Measurements from ENCODE around the gene SAMD8. TPM values are rescaled to one million over a fixed set of nuclear protein-coding genes. Genes with fewer than 3 reads are reported as not detected.
"Not testable (repeated sequence)": the region's sequence is repeated elsewhere in the genome, so short reads cannot be mapped to it uniquely, and the experiment has no call there.

SAMD8 gene
- total and polyA plus RNA-seq, 2 of the 8 experiments (the other 6 are each of a cell fraction or from before 2014, with no cell fraction given): 11.7 to 20.9 TPM

- not testable (repeated sequence) for H3K27me3 ChIP-seq (replicated peaks in 1 of 4; ENCODE audit: control insufficient read depth in 3 of 4, extremely low read depth in 1 of 4, insufficient read depth in 3 of 4, low read length in 3 of 4); H2BK120ac ChIP-seq (replicated peaks; ENCODE audit: low read depth, low read length); H3K4me2 ChIP-seq (ENCODE audit: insufficient read depth in 1 of 2, low read depth in 2 of 2, low read length in 2 of 2); H3K18ac ChIP-seq (ENCODE audit: extremely low read depth, low read length); H2AK5ac ChIP-seq (ENCODE audit: low read depth, low read length); H3K23me2 ChIP-seq (ENCODE audit: low read depth, low read length); H2BK15ac ChIP-seq (ENCODE audit: low read length); H4K91ac ChIP-seq (replicated peaks; ENCODE audit: insufficient read length, low read length); H2BK5ac ChIP-seq (ENCODE audit: low read depth, low read length); H3K23ac ChIP-seq (ENCODE audit: insufficient read length); H2AFZ ChIP-seq (ENCODE audit: low read length); H3K79me2 ChIP-seq (ENCODE audit: control insufficient read depth in 1 of 2, insufficient read depth in 2 of 2, low read length in 2 of 2); H3K4me1 ChIP-seq (replicated peaks in 1 of 4; ENCODE audit: control insufficient read depth in 3 of 4, insufficient read depth in 4 of 4, low read length in 3 of 4); H3K4me3 ChIP-seq (ENCODE audit: extremely low read depth in 1 of 4, insufficient read depth in 2 of 4, low read depth in 3 of 4, low read length in 4 of 4); H3K9ac ChIP-seq (replicated peaks in 1 of 4; ENCODE audit: extremely low read depth in 1 of 4, low read depth in 3 of 4, low read length in 3 of 4); H3K79me1 ChIP-seq (ENCODE audit: low read depth, low read length); H3K27ac ChIP-seq (ENCODE audit: low read depth, low read length); H3K14ac ChIP-seq (ENCODE audit: insufficient read length); FAIRE-seq; H4K5ac ChIP-seq (ENCODE audit: insufficient read length, low read depth, low read length); H3K4ac ChIP-seq (replicated peaks; ENCODE audit: insufficient read length, low read depth, low read length); H3K36me3 ChIP-seq (ENCODE audit: control insufficient read depth in 2 of 4, insufficient read depth in 4 of 4, low read length in 3 of 4); H2BK20ac ChIP-seq (ENCODE audit: low read length); H3K9me3 ChIP-seq (ENCODE audit: insufficient read depth in 2 of 2, low read depth in 1 of 2, low read length in 1 of 2); H2BK12ac ChIP-seq (ENCODE audit: low read depth, low read length); H3K56ac ChIP-seq (replicated peaks; ENCODE audit: insufficient read length, low read depth, low read length); H4K8ac ChIP-seq (ENCODE audit: extremely low read depth, insufficient read depth, low read length); DNase-seq (ENCODE audit: low read depth in 1 of 2, low spot score in 2 of 2); H4K20me1 ChIP-seq (replicated peaks in 1 of 2; ENCODE audit: control insufficient read depth in 1 of 2, insufficient read depth in 2 of 2, low read length in 2 of 2)
- 87% methylated on average over 5 of the region's 6 CpGs; no CpG with 5 or more reads in 1 of the 2 experiments for WGBS, 2 experiments (ENCODE audit: extremely low coverage in 1 of 2, insufficient coverage in 1 of 2, insufficient read length in 1 of 2, insufficient replicate concordance in 2 of 2, low coverage in 1 of 2, low lambda C conversion rate in 2 of 2, missing lambda C conversion rate in 1 of 2)
- ChIA-PET CTCF (ENCODE audit: partially characterized antibody) (interaction anchor here (0.6 to 1.7 kb wide), 4 partner anchors 12 to 332 kb away, joined by 3 to 6 read pairs (median 4); no protein-coding TSS in a partner anchor), POLR2A (ENCODE audit: partially characterized antibody) (interaction anchor here (0.6 to 36.7 kb wide), 4 partner anchors 11 to 1441 kb away, joined by 3 to 801 read pairs (median 20); partner anchors contain the start of genes COMTD1 and VDAC2)
Observed at GRCh38 chr10:75199949-75200348, 88.5 kb downstream of the SAMD8 start.

Data from H1 (cell line).